Mesothelial cell of epicardium (in vitro differentiated cells): ENCODE results near the gene CCDC191. TPM values are rescaled to one million over a fixed set of nuclear protein-coding genes. Genes with fewer than 3 reads are reported as not detected.
A peak's percentile ranks its signal among the peaks of the same experiment; 100 is the strongest.

Experiments used
- DNase-seq, 2 experiments: peaks; one replicate each; pipeline ENCODE4 v3.0.0; 2021; ENCODE audit warnings: low spot score in 2 of 2; ENCODE audit not compliant: unreplicated experiment in 2 of 2
- H3K27ac Mint-ChIP-seq: 2 replicates; pipeline ENCODE4 v1.8.0; 2021; ENCODE audit warnings: mixed read lengths
- H3K27me3 Mint-ChIP-seq: 2 replicates; pipeline ENCODE4 v1.8.0; 2021; ENCODE audit warnings: low read depth, mixed read lengths
- H3K36me3 Mint-ChIP-seq: 2 replicates; pipeline ENCODE4 v1.8.0; 2021; ENCODE audit warnings: mixed read lengths
- H3K4me1 Mint-ChIP-seq: 2 replicates; pipeline ENCODE4 v1.8.0; 2021; ENCODE audit warnings: mixed read lengths
- H3K4me3 Mint-ChIP-seq: 2 replicates; pipeline ENCODE4 v1.8.0; 2021; ENCODE audit warnings: mild to moderate bottlenecking, moderate library complexity, mixed read lengths
- H3K9me3 Mint-ChIP-seq: 2 replicates; pipeline ENCODE4 v1.8.0; 2021; ENCODE audit warnings: mixed read lengths
- CTCF ChIP-seq: fragments of 200-600 bp; sonication (generic); IDR thresholded peaks from one replicate; pipeline ENCODE4 v1.5.0; 2021; ENCODE audit warnings: antibody characterized with exemption; ENCODE audit not compliant: unreplicated experiment
- total RNA-seq: library from RNA; stranded (reverse); gene quantifications from 3 replicates; pipeline ENCODE4 v1.2.1, GENCODE V29; 2021

Gene CCDC191
- total RNA-seq, 1 donor from 2014 or later, result 10.3 TPM

DNA sequence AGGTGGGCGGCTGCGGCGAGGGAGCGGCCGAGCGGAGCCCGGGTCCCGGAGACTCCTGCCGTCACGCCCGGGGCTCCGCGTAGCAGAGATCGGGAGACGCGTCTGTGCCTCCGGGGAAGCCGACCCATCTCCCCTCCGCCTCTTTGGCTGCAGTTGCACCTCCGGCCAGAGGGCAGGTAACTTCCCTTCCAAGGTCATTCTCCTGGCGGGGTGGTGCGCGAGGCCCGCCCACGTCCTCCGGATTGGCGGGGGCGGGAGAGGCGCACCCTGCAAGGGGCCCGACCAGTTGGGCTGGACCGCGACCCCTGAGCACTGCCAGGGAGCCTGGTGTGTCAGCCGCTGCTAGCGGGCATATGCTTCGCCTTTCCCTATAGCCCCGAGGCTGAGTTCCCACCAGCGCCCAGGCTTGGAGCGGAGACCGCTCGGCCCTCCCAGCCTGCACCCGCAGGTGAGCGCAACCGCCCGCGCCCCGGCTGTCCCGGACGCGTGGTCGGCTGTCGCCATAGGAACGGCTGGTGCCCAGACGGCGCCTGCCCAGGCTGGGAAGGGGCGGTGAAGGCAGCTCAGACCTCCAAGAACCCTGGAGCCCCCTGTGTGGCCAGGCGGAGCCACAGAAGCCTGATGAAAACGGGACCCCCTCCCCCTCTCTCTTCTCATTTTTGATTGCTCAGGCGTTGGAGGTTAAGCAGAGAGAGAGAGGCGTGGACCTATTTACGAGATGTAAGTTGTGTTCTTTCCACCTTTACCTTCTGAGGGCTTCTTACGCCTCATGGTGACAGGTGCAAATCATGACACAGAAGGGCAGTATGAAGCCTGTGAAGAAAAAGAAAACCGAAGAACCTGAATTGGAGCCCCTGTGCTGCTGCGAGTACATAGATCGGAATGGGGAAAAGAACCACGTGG lies 108.1 kb downstream of the CCDC191 start:
- Mint-ChIP-seq H3K27me3 (peaks cover 56% of the 10 kb centered on the region), H3K36me3 (peaks cover 6% of the 10 kb centered on the region), H3K9me3 (no peaks in the 10 kb centered on the region), H3K4me1 (peaks cover 12% of the 10 kb centered on the region), H3K4me3 (peak overlapping the region; percentile 55), H3K27ac (no peak overlapping the region)
- peak; percentile 29 to 49 for DNase-seq
- no peak for TF ChIP-seq CTCF

- Mint-ChIP-seq H3K36me3 (peaks cover 6% of the 10 kb centered on the region), H3K4me1 (peaks cover 12% of the 10 kb centered on the region), H3K27ac (peak within 1 kb of the TSS; percentile 60), H3K4me3 (peak within 1 kb of the TSS; percentile 78), H3K27me3 (peaks cover 55% of the 10 kb centered on the region), H3K9me3 (no peaks in the 10 kb centered on the region)
- TF ChIP-seq CTCF, result no peak
- peak; percentile 40 to 72 for DNase-seq
These were observed 108.8 kb downstream of the CCDC191 start, which contains the start of gene ZDHHC23 for GRCh38 chr3:113947372-113948014. Gene ZDHHC23, plus strand, starts transcription at chr3:113948013. Its CDS starts 790 bp downstream, at chr3:113948803.

DNA sequence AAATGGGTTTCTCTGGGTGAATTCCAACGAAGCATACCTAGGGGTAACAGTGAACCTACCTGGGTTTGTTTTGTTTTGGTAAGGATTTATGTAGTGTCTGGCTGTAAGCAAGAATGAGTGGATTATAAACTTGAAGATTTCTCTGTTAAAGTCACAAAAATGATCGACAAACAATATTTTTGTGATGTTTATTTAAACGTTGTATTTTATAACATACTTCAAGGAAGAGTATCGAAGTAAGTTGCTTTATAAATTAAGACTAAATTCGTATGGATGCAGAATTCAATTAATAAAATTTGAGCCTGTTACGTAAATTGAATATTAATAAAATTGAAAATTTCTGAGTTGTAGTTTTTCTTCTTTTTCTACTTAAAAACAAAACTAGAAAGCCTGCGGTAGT lies 109.5 kb downstream of the CCDC191 start:
- Mint-ChIP-seq H3K27me3 (peaks cover 51% of the 10 kb centered on the region), H3K4me1 (peaks cover 12% of the 10 kb centered on the region), H3K9me3 (no peaks in the 10 kb centered on the region), H3K4me3 (peak overlapping the region; percentile 78), H3K36me3 (peaks cover 2% of the 10 kb centered on the region), H3K27ac (peak overlapping the region; percentile 6)
- TF ChIP-seq CTCF, result no peak
- DNase-seq, result no peak

- H3K36me3 Mint-ChIP-seq, result peaks cover 20% of the 10 kb centered on the region
- H3K27ac Mint-ChIP-seq, result no peak overlapping the region
- H3K9me3 Mint-ChIP-seq, result peaks cover 28% of the 10 kb centered on the region
- H3K27me3 Mint-ChIP-seq, result peaks cover 1% of the 10 kb centered on the region
- no peaks in the 10 kb centered on the region for H3K4me1 Mint-ChIP-seq
- no peak for TF ChIP-seq CTCF
- DNase-seq, result no peak
- no peak overlapping the region for H3K4me3 Mint-ChIP-seq
These were observed 128.8 kb downstream of the CCDC191 start for GRCh38 chr3:113927556-113927955.

- H3K9me3 Mint-ChIP-seq, result no peaks in the 10 kb centered on the region
- no peaks in the 10 kb centered on the region for H3K4me1 Mint-ChIP-seq
- TF ChIP-seq CTCF, result no peak
- no peak overlapping the region for H3K27ac Mint-ChIP-seq
- H3K36me3 Mint-ChIP-seq, result no peaks in the 10 kb centered on the region
- no peak overlapping the region for H3K4me3 Mint-ChIP-seq
- DNase-seq, result no peak
- no peaks in the 10 kb centered on the region for H3K27me3 Mint-ChIP-seq
These were observed 141.7 kb downstream of the CCDC191 start for GRCh38 chr3:113914646-113915045.

Other genes starting within 250 kb of the CCDC191 start
- 7.5 to 8.0 TPM (median 7.7 TPM) in 3 replicates for gene GRAMD1C, start 217.7 kb downstream of the CCDC191 start, total RNA-seq
- gene ZDHHC23, start 108.5 kb downstream of the CCDC191 start, total RNA-seq, result 4.2 to 5.1 TPM (median 4.7 TPM) in 3 replicates
- gene QTRT2, start 211 bp upstream of the CCDC191 start, total RNA-seq, result 29.1 to 35.2 TPM (median 32.3 TPM) in 3 replicates
- gene DRD3, start 122.5 kb upstream of the CCDC191 start, total RNA-seq, result not detected in 3 replicates
- 0.16 TPM in 1 of 3 replicates, not detected in the others for gene ZNF80, start 181.1 kb upstream of the CCDC191 start, total RNA-seq
- gene TIGIT, start 237.5 kb upstream of the CCDC191 start, total RNA-seq, result not detected in 3 replicates